ENCODE results near the gene NDUFV3. TPM values are rescaled to one million over a fixed set of nuclear protein-coding genes. Genes with fewer than 3 reads are reported as not detected.
"Not testable (repeated sequence)": the region's sequence is repeated elsewhere in the genome, so short reads cannot be mapped to it uniquely, and the experiment has no call there.

The NDUFV3 gene
- total RNA-seq, 1 donor = 19.3 TPM

GRCh38 chr21:42863504-42863870, 29.6 kb upstream of the NDUFV3 start:
- no peaks in the 10 kb centered on the region for H3K4me1 ChIP-seq (ENCODE audit: insufficient read depth, low read length)
- H3K9me3 ChIP-seq (ENCODE audit: low read depth, low read length) = no peaks in the 10 kb centered on the region
- no peak overlapping the region for H3K4me3 ChIP-seq (ENCODE audit: low read length)
- H3K27me3 ChIP-seq (ENCODE audit: insufficient read depth, low read length) = no peaks in the 10 kb centered on the region

- Histone ChIP-seq H3K9me3 (ENCODE audit: low read depth, low read length) (no peaks in the 10 kb centered on the region), H3K27me3 (ENCODE audit: insufficient read depth, low read length) (no peaks in the 10 kb centered on the region), H3K4me1 (ENCODE audit: insufficient read depth, low read length) (no peaks in the 10 kb centered on the region), H3K4me3 (ENCODE audit: low read length) (no peak overlapping the region)
Observed at GRCh38 chr21:42864286-42864685, 28.8 kb upstream of the NDUFV3 start.

- Histone ChIP-seq H3K9me3 (ENCODE audit: low read depth, low read length) (no peaks in the 10 kb centered on the region), H3K4me1 (ENCODE audit: insufficient read depth, low read length) (no peaks in the 10 kb centered on the region), H3K4me3 (ENCODE audit: low read length) (no peak overlapping the region), H3K27me3 (ENCODE audit: insufficient read depth, low read length) (no peaks in the 10 kb centered on the region)
Observed at GRCh38 chr21:42864815-42865775, 28.0 kb upstream of the NDUFV3 start.

- Histone ChIP-seq H3K4me1 (ENCODE audit: insufficient read depth, low read length) (no peaks in the 10 kb centered on the region), H3K4me3 (ENCODE audit: low read length) (no peak overlapping the region), H3K27me3 (ENCODE audit: insufficient read depth, low read length) (no peaks in the 10 kb centered on the region), H3K9me3 (ENCODE audit: low read depth, low read length) (no peaks in the 10 kb centered on the region)
Observed at GRCh38 chr21:42865776-42866160, 27.3 kb upstream of the NDUFV3 start.

- no peaks in the 10 kb centered on the region for H3K27me3 ChIP-seq (ENCODE audit: insufficient read depth, low read length)
- no peaks in the 10 kb centered on the region for H3K9me3 ChIP-seq (ENCODE audit: low read depth, low read length)
- H3K4me1 ChIP-seq (ENCODE audit: insufficient read depth, low read length) = no peaks in the 10 kb centered on the region
- H3K4me3 ChIP-seq (ENCODE audit: low read length) = no peak overlapping the region
Observed at GRCh38 chr21:42868196-42868595, 24.9 kb upstream of the NDUFV3 start.

- Histone ChIP-seq H3K9me3 (ENCODE audit: low read depth, low read length) (no peaks in the 10 kb centered on the region), H3K4me3 (ENCODE audit: low read length) (no peak overlapping the region), H3K27me3 (ENCODE audit: insufficient read depth, low read length) (no peaks in the 10 kb centered on the region), H3K4me1 (ENCODE audit: insufficient read depth, low read length) (peaks cover 2% of the 10 kb centered on the region)
Observed at GRCh38 chr21:42873096-42873495, 20.0 kb upstream of the NDUFV3 start.

- H3K9me3 ChIP-seq (ENCODE audit: low read depth, low read length); H3K4me3 ChIP-seq (ENCODE audit: low read length); H3K27me3 ChIP-seq (ENCODE audit: insufficient read depth, low read length): not testable (repeated sequence)
- peaks cover 21% of the 10 kb centered on the region for H3K4me1 ChIP-seq (ENCODE audit: insufficient read depth, low read length)
Observed at GRCh38 chr21:42875811-42876210, 17.3 kb upstream of the NDUFV3 start.

GRCh38 chr21:42878678-42878992, 14.5 kb upstream of the NDUFV3 start:
- Histone ChIP-seq H3K4me1 (ENCODE audit: insufficient read depth, low read length) (peaks cover 21% of the 10 kb centered on the region), H3K9me3 (ENCODE audit: low read depth, low read length) (no peaks in the 10 kb centered on the region), H3K4me3 (ENCODE audit: low read length) (peak overlapping the region; percentile 95), H3K27me3 (ENCODE audit: insufficient read depth, low read length) (no peaks in the 10 kb centered on the region)

GRCh38 chr21:42878993-42879787, 13.9 kb upstream of the NDUFV3 start, which contains the start of gene WDR4:
TSS of gene WDR4 (minus strand) at chr21:42879539. CDS start at chr21:42879495, 44 bp downstream.
- H3K4me3 ChIP-seq (ENCODE audit: low read length) = peak within 1 kb of the TSS; percentile 95
- H3K9me3 ChIP-seq (ENCODE audit: low read depth, low read length) = no peaks in the 10 kb centered on the region
- no peaks in the 10 kb centered on the region for H3K27me3 ChIP-seq (ENCODE audit: insufficient read depth, low read length)
- H3K4me1 ChIP-seq (ENCODE audit: insufficient read depth, low read length) = peaks cover 21% of the 10 kb centered on the region

GRCh38 chr21:42880352-42880751, 12.8 kb upstream of the NDUFV3 start:
- H3K4me3 ChIP-seq (ENCODE audit: low read length) = no peak overlapping the region
- H3K9me3 ChIP-seq (ENCODE audit: low read depth, low read length) = no peaks in the 10 kb centered on the region
- no peaks in the 10 kb centered on the region for H3K27me3 ChIP-seq (ENCODE audit: insufficient read depth, low read length)
- peaks cover 21% of the 10 kb centered on the region for H3K4me1 ChIP-seq (ENCODE audit: insufficient read depth, low read length)

- Histone ChIP-seq H3K9me3 (ENCODE audit: low read depth, low read length) (no peaks in the 10 kb centered on the region), H3K4me1 (ENCODE audit: insufficient read depth, low read length) (peaks cover 10% of the 10 kb centered on the region), H3K4me3 (ENCODE audit: low read length) (no peak overlapping the region), H3K27me3 (ENCODE audit: insufficient read depth, low read length) (no peaks in the 10 kb centered on the region)
Observed at GRCh38 chr21:42883921-42884320, 9.2 kb upstream of the NDUFV3 start.

- Histone ChIP-seq H3K27me3 (ENCODE audit: insufficient read depth, low read length) (no peaks in the 10 kb centered on the region), H3K4me3 (ENCODE audit: low read length) (no peak overlapping the region), H3K4me1 (ENCODE audit: insufficient read depth, low read length) (peaks cover 2% of the 10 kb centered on the region)
Observed at GRCh38 chr21:42887326-42887725, 5.8 kb upstream of the NDUFV3 start.

GRCh38 chr21:42892582-42892930, 553 bp upstream of the NDUFV3 start:
- H3K4me1 ChIP-seq (ENCODE audit: insufficient read depth, low read length) = peaks cover 12% of the 10 kb centered on the region
- peak overlapping the region; percentile 89 for H3K4me3 ChIP-seq (ENCODE audit: low read length)
- no peaks in the 10 kb centered on the region for H3K27me3 ChIP-seq (ENCODE audit: insufficient read depth, low read length)
- no peaks in the 10 kb centered on the region for H3K9me3 ChIP-seq (ENCODE audit: low read depth, low read length)

More at GRCh38 chr21:42887326-42887725, 5.8 kb upstream of the NDUFV3 start:
- H3K9me3 ChIP-seq (ENCODE audit: low read depth, low read length) = no peaks in the 10 kb centered on the region

- Histone ChIP-seq H3K4me3 (ENCODE audit: low read length) (no peak overlapping the region), H3K9me3 (ENCODE audit: low read depth, low read length) (no peaks in the 10 kb centered on the region), H3K4me1 (ENCODE audit: insufficient read depth, low read length) (no peaks in the 10 kb centered on the region), H3K27me3 (ENCODE audit: insufficient read depth, low read length) (no peaks in the 10 kb centered on the region)
Observed at GRCh38 chr21:42900446-42900845, 7.3 kb downstream of the NDUFV3 start.

- no peaks in the 10 kb centered on the region for H3K27me3 ChIP-seq (ENCODE audit: insufficient read depth, low read length)
Observed at GRCh38 chr21:42903817-42904216, 10.7 kb downstream of the NDUFV3 start.

More at GRCh38 chr21:42903817-42904216, 10.7 kb downstream of the NDUFV3 start:
- H3K4me3 ChIP-seq (ENCODE audit: low read length) = no peak overlapping the region
- no peaks in the 10 kb centered on the region for H3K4me1 ChIP-seq (ENCODE audit: insufficient read depth, low read length)
- no peaks in the 10 kb centered on the region for H3K9me3 ChIP-seq (ENCODE audit: low read depth, low read length)

Data from mononuclear cell (primary cell).